PFSK-1 (cell line): ENCODE data around the gene HFE.

Experiments used
- POLR2AphosphoS5 ChIP-seq: IDR thresholded peaks from 2 replicates; pipeline ENCODE4 v1.6.1; 2012; ENCODE audit warnings: low read depth, mild to moderate bottlenecking, control low read depth, low read length, moderate library complexity
- REST ChIP-seq, 2 experiments: IDR thresholded peaks; 2 replicates each; pipeline versions ENCODE4 v1.6.1 to v1.8.0; 2011 to 2012; ENCODE audit warnings: low read depth in 2 of 2, low read length in 2 of 2, control low read depth in 1 of 2, inconsistent platforms in 1 of 2, mild to moderate bottlenecking in 1 of 2, moderate library complexity in 1 of 2; ENCODE audit not compliant: insufficient read depth in 1 of 2
- SIN3A ChIP-seq: IDR thresholded peaks from 2 replicates; pipeline ENCODE4 v1.6.1; 2012; ENCODE audit warnings: mild to moderate bottlenecking, low read length, moderate library complexity, borderline replicate concordance; ENCODE audit not compliant: insufficient read depth
- TAF1 ChIP-seq: IDR thresholded peaks from 2 replicates; pipeline ENCODE4 v1.6.1; 2012; ENCODE audit warnings: low read length, control low read depth, borderline replicate concordance; ENCODE audit not compliant: insufficient read depth

GRCh38 chr6:26122005-26122388, 34.8 kb downstream of the HFE start:
- TF ChIP-seq REST (IDR thresholded peaks at IDR 0.05; ENCODE audit: insufficient read depth in 1 of 2, low read depth in 2 of 2, low read length in 2 of 2) (no peak), POLR2AphosphoS5 (no peak), TAF1 (no peak), SIN3A (no peak)
